ENCODE measurements around the gene C2orf74. TPM values are rescaled to one million over a fixed set of nuclear protein-coding genes. Genes with fewer than 3 reads are reported as not detected.

C2orf74 gene
- polyA plus RNA-seq (14.1 to 24.3 TPM (median 20.9 TPM) in 3 replicates), polyA minus RNA-seq (2.3 to 7.5 TPM (median 2.7 TPM) in 3 replicates)
- polyA plus RNA-seq (2011; ENCODE audit: low read depth): 13.1 TPM
- 22.9 and 25.1 TPM in 2 replicates for polyA plus RNA-seq (2011; cell fraction: cytosol; rRNA removed)
- polyA plus RNA-seq (2011; cell fraction: nucleus; rRNA removed): 8.1 and 14.2 TPM in 2 replicates
- polyA plus RNA-seq (2012; ENCODE audit: low replicate concordance): 12.3 and 23.5 TPM in 2 replicates
- 10.0 TPM for polyA minus RNA-seq (2011; cell fraction: cytosol; rRNA and poly(A)+ RNA removed)
- polyA minus RNA-seq (2011; cell fraction: nucleus; rRNA and poly(A)+ RNA removed): 0.74 and 1.6 TPM in 2 replicates

DNA sequence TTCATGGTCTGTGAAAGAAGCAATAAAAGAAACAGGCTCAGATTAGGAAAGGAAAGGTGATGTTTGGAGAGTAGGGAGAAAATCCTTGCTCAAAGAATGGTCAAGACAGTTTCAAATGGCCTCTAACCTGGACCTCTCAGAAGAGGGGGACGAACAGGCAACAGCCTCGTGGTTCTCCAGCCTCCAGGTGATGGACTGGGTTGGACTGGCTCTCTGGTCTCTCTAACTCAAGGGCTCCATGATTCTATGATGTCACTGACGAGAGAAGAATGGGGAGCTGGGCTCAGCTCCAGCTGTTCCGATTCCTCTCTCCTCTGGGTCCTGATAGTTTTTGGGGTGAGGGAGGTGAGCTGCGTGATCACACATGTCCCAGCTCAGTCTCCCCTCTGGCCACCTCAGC, at the start of gene C2orf74:
Gene C2orf74, plus strand, starts transcription at position 301 of the 400 bp plus-strand sequence. CDS start 327 bp downstream, outside the sequence.
- no peak within 1 kb of the TSS for H2AFZ ChIP-seq (ENCODE audit: control insufficient read depth, low read length)
- H3K9ac ChIP-seq (ENCODE audit: control insufficient read depth, extremely low read depth, insufficient read depth, low read length): no peak within 1 kb of the TSS
- no peaks in the 10 kb centered on the region for H4K20me1 ChIP-seq (ENCODE audit: control insufficient read depth, extremely low read depth, insufficient read depth, low read length)
- no peaks in the 10 kb centered on the region for H3K4me1 ChIP-seq (ENCODE audit: control insufficient read depth, extremely low read depth, insufficient read depth, low read length)
- no peak for DNase-seq (ENCODE audit: low read depth, low spot score)
- FAIRE-seq: no peak
- peaks cover 5 to 16% of the 10 kb centered on the region in 2 experiments for H3K36me3 ChIP-seq (ENCODE audit: control insufficient read depth in 2 of 2, extremely low read depth in 1 of 2, insufficient read depth in 2 of 2, low read length in 2 of 2)
- dilution Hi-C loops (cut with MboI; ENCODE audit: extremely low pct_ligation_motif_present, low sequenced_read_pairs): no loop called here
- no peaks in the 10 kb centered on the region for H3K27me3 ChIP-seq (ENCODE audit: control insufficient read depth, extremely low read depth, insufficient read depth, low read length)
- H3K79me2 ChIP-seq (ENCODE audit: control insufficient read depth, insufficient read depth, low read length): no peaks in the 10 kb centered on the region
- no peak within 1 kb of the TSS for H3K4me3 ChIP-seq (ENCODE audit: control insufficient read depth in 2 of 3, extremely low read depth in 1 of 3, insufficient read depth in 2 of 3, low read depth in 1 of 3, low read length in 3 of 3)
- H3K9me1 ChIP-seq (ENCODE audit: control insufficient read depth, extremely low read depth, insufficient read depth, low read length): no peaks in the 10 kb centered on the region
- H3K4me2 ChIP-seq (ENCODE audit: control insufficient read depth, extremely low read depth, insufficient read depth, low read depth, low read length): no peak within 1 kb of the TSS
- TF ChIP-seq, protein P1, sequence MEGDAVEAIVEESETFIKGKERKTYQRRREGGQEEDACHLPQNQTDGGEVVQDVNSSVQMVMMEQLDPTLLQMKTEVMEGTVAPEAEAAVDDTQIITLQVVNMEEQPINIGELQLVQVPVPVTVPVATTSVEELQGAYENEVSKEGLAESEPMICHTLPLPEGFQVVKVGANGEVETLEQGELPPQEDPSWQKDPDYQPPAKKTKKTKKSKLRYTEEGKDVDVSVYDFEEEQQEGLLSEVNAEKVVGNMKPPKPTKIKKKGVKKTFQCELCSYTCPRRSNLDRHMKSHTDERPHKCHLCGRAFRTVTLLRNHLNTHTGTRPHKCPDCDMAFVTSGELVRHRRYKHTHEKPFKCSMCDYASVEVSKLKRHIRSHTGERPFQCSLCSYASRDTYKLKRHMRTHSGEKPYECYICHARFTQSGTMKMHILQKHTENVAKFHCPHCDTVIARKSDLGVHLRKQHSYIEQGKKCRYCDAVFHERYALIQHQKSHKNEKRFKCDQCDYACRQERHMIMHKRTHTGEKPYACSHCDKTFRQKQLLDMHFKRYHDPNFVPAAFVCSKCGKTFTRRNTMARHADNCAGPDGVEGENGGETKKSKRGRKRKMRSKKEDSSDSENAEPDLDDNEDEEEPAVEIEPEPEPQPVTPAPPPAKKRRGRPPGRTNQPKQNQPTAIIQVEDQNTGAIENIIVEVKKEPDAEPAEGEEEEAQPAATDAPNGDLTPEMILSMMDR (optimal IDR thresholded peaks at IDR 0.05 in 1 of 3, IDR thresholded peaks at IDR 0.05 in 1 of 3, conservative IDR thresholded peaks at IDR 0.05 in 1 of 3; ENCODE audit: extremely low read depth in 1 of 3, insufficient read depth in 2 of 3, low read length in 3 of 3): no peak
- TF ChIP-seq EZH2 (IDR thresholded peaks at IDR 0.05; ENCODE audit: low read length): no peak
- H3K9me3 ChIP-seq (ENCODE audit: control insufficient read depth, low read depth, low read length): no peaks in the 10 kb centered on the region
- H3K27ac ChIP-seq (ENCODE audit: control insufficient read depth, insufficient read depth, low read length): no peak within 1 kb of the TSS

GRCh38 chr2:61114147-61114546, 47.8 kb upstream of the C2orf74 start:
- no peaks in the 10 kb centered on the region for H3K27me3 ChIP-seq (ENCODE audit: control insufficient read depth, extremely low read depth, insufficient read depth, low read length)
- dilution Hi-C loops (cut with MboI; ENCODE audit: extremely low pct_ligation_motif_present, low sequenced_read_pairs): no loop called here
- no peaks in the 10 kb centered on the region for H4K20me1 ChIP-seq (ENCODE audit: control insufficient read depth, extremely low read depth, insufficient read depth, low read length)
- H3K9me1 ChIP-seq (ENCODE audit: control insufficient read depth, extremely low read depth, insufficient read depth, low read length): no peaks in the 10 kb centered on the region
- H2AFZ ChIP-seq (ENCODE audit: control insufficient read depth, low read length): no peak overlapping the region
- no peak overlapping the region for H3K9ac ChIP-seq (ENCODE audit: control insufficient read depth, extremely low read depth, insufficient read depth, low read length)
- no peak overlapping the region for H3K4me2 ChIP-seq (ENCODE audit: control insufficient read depth, extremely low read depth, insufficient read depth, low read depth, low read length)
- H3K4me3 ChIP-seq (ENCODE audit: control insufficient read depth in 2 of 3, extremely low read depth in 1 of 3, insufficient read depth in 2 of 3, low read depth in 1 of 3, low read length in 3 of 3): no peak overlapping the region
- FAIRE-seq (no peak), DNase-seq (ENCODE audit: low read depth, low spot score) (no peak)
- no peaks in the 10 kb centered on the region for H3K9me3 ChIP-seq (ENCODE audit: control insufficient read depth, low read depth, low read length)
- H3K36me3 ChIP-seq (ENCODE audit: control insufficient read depth in 2 of 2, extremely low read depth in 1 of 2, insufficient read depth in 2 of 2, low read length in 2 of 2): peaks cover 0 to 2% of the 10 kb centered on the region in 2 experiments
- no peaks in the 10 kb centered on the region for H3K4me1 ChIP-seq (ENCODE audit: control insufficient read depth, extremely low read depth, insufficient read depth, low read length)
- H3K79me2 ChIP-seq (ENCODE audit: control insufficient read depth, insufficient read depth, low read length): no peaks in the 10 kb centered on the region
- TF ChIP-seq, protein P1 (optimal IDR thresholded peaks at IDR 0.05 in 1 of 3, IDR thresholded peaks at IDR 0.05 in 1 of 3, conservative IDR thresholded peaks at IDR 0.05 in 1 of 3; ENCODE audit: extremely low read depth in 1 of 3, insufficient read depth in 2 of 3, low read length in 3 of 3): no peak
- H3K27ac ChIP-seq (ENCODE audit: control insufficient read depth, insufficient read depth, low read length): no peak overlapping the region
